Dermis microvascular lymphatic vessel endothelial cell (primary cell): ENCODE results near the gene FIBIN. TPM values are rescaled to one million over a fixed set of nuclear protein-coding genes. Genes with fewer than 3 reads are reported as not detected.

Experiments
- DNase-seq, 2 donors: peaks; one replicate each; pipeline versions ENCODE4 v3.0.0 to v3.0.0-alpha.2; 2010; ENCODE audit warnings: low read depth in 2 of 2
- total RNA-seq: library from RNA; depleted of rRNA; stranded (reverse); fragments of >200 nt; gene quantifications from 2 replicates; pipeline ENCODE4 v1.2.1, GENCODE V29; 2014

The FIBIN gene
- total RNA-seq, 1 donor from 2014 or later, result not detected

DNA sequence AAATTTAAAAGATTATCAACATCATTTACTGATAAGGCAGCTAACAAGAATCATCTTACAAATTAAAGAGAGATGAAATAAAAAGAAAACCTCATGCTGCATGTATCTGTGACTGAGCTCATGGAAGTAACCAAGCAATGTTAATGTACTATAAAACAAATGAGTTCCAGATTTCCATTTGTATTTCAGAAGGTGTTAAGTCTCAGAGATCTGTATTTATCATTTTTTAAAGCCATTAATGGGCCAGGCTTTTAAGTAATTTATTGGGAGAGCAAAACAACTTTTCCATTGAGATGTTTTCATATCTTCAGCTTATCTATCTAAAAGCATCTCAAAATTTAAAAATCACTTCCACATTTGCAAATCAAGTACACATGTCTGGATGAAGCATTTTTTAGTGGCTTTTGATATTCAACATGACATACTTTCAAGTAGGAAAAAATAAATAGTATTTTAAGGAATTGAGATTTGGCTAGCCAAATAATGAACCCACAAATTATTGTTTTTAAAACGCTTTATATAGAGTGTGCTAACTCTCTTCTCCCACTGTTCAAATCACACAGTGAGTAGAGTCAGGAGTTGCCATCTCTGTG, 28.8 kb downstream of the FIBIN start:
- no peak for DNase-seq

DNA sequence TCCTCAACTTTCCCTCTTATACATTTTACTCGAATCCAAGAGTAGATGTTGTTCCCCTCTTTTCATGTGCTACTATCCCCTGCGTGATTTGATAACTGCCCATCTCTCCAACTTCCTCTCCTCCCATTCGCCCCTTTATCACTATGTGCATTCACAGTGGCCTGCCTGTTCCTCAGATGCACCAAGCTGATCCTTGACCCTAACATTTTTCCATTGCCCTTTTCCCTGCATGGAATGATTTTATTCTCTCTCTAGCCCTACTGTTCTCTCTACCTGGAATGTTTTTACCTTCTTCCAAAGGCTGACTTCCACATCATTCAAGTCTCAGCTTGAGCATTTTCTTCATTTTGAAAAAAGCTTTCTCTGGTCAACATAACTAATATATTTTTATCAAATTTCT, 31.0 kb downstream of the FIBIN start:
- DNase-seq, result no peak

DNA sequence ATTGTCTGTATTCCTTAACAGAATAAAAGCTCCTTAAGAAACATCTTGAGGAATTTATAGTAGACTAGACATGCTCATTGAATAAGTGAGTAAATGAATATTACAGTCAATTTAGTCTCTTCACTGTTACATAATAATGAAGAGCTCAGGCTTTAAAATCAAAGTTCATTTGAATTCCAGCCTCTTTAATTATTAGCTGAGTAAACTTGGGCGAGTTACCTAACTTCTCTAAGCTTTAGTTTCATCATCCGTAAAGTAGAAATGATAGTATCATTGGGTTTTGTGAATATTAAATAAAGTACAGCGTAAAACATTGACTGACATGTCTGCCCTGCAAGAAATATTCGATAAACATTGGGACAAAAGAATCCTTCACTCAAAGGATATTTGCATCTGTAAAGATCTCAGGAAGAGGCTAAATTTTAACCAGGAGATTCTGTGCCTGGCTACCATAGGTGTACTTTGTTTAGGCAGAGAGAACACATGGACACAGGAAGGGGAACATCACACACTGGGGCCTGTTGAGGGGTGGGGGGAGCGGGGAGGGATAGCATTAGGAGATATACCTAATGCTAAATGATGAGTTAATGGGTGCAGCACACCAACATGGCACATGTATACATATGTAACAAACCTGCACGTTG, 31.5 kb downstream of the FIBIN start:
- DNase-seq, result no peak

DNA sequence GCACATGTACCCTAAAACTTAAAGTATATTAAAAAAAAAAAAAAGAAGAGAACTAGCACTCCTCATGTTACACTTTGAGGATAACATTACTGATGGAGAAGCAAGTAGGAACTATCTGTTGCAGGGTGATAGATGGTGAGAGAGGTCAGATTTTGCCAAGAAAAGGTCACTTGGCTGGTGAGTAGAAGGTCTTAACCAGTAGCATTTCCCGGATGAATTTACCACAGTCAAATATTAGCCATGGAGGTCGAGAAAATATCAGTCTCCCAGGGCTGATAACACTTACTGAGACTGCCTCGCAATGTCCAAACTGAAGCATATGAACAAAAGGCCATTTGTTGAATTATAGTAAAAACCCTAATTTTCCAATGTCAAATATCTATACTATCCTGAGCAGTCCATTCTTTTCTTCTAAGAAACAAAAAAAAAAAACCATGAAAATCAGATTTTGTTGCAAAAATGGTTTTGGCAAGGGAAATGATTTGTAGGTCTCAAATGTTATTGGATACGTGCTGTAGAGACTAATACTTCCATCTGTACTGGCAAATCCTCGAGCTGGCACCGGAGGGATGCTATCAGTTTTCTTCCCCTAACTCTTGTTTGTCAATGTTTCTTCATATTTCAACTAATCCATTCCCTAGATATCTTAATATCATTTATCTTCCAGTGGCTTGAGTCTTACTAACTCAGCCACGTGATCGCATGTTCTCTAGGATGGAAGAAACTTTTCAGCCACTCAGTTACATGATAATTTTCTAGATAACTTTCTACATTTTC, 32.2 kb downstream of the FIBIN start:
- DNase-seq, result no peak

DNA sequence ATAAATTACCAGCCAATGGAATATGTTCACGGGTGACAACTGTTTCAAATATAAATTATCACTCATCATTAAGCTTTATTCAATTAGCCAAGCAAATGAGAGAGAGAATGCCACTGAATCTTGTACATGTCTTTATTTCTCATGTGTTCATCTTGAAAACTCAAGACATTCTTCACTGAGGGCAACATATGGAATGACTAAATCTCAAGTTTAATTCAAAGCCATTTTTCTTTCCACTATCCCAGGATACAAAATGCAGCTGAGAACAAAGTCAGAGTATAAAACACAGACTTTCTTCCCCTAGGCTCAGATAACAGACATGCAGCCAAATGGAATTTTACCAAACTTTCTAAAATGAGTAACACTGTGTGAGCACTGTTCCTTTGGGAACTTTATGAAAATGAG, 34.7 kb downstream of the FIBIN start:
- no peak for DNase-seq

DNA sequence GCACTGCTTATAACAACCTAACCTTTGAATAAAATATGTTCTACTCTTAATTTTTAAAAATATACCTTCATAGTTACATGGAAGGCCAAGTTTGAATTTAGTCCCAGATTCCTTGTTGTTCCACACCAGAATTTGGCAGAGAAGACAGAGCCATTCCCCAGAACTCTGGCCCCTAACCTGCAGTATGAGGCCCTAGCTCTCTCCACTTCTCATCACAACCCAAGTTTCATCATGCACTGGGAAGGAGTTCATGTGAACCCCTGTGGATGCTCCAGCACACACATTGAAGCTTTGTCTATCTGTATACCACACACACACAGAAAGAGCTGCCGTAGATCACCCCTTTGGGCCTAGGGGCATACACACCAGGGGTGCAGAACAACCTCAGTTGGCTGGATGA, 36.1 kb downstream of the FIBIN start:
- no peak for DNase-seq

DNA sequence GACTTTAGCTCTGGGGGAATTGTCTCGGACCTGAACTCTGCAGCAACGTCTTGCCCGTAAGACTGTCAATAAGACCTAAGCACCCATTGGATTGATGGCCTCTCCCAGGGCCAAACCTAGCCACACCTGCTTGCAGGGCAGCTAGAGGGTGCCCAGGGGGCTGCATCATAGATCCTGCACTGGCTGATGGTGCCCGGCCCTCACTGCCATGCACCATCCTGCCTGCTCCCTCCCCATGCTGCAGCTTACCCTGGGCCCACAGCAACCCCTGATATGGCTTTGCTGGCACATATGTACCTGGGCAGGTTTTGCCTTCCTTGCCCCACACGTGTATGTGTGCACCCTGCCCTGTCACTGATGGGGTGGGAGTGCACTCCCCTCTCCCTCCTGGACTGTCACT, 37.8 kb downstream of the FIBIN start:
- no peak for DNase-seq

DNA sequence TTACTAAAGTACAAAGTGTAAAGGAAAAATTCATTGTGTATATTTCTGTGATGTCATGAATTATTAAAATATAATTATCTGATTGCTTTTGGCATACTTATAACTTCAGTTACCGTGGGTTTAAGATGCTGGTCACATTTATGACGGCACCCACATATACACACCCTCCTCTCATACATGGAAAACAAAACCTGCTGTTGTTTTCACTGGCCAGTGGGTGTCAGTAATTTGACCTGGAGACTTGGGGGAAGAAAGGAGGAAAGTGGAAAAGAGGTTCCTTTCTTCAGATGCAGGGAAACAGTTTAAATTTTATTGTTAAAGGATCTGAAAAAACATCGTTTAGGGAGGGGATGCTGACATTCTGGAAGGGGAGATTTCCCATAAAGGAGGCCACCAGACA, 46.0 kb downstream of the FIBIN start:
- DNase-seq, result no peak

DNA sequence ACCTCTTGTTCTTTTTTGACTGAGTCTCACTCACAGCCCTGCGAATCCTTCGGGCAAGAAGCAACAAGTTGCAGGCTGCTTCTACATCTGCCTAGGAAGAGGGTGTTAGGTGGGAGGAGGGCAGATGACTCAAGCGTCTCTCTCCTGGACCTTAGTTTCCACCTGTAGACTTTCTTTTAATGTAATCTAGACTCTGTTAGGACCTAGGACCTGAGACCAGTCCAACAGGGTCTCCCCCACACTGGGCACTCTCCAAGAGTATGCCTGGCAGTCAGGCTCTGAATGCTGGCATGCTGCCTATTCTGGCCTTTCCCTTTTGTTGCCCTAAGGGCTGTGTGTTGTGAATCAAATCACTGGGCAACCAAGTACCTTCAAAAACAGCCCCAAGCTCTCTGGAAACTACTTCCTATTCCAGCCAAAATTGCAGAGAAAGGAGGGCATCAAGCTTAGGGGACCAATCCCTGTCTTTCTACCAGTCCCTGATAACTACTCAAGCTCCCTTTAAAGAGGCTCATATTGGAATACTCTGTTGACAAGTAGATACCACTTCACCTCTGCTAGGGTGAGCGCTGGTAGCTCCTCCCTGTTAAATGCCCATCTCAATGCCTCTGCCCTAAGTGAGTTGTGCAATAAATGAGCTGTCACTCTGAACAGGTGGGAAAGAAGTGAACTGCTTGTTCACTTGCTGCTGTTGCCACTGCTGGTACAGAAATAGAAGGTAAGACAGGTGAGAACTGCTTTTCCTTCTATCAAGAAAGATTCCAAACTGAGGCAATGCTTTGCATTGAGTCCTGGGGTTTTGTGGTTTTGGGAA, 46.6 kb downstream of the FIBIN start, which contains the start of gene BBOX1:
BBOX1 (plus strand) TSS at position 514 of the 814 bp plus-strand sequence. CDS start 14,616 bp downstream, outside the sequence.
- DNase-seq, result no peak

DNA sequence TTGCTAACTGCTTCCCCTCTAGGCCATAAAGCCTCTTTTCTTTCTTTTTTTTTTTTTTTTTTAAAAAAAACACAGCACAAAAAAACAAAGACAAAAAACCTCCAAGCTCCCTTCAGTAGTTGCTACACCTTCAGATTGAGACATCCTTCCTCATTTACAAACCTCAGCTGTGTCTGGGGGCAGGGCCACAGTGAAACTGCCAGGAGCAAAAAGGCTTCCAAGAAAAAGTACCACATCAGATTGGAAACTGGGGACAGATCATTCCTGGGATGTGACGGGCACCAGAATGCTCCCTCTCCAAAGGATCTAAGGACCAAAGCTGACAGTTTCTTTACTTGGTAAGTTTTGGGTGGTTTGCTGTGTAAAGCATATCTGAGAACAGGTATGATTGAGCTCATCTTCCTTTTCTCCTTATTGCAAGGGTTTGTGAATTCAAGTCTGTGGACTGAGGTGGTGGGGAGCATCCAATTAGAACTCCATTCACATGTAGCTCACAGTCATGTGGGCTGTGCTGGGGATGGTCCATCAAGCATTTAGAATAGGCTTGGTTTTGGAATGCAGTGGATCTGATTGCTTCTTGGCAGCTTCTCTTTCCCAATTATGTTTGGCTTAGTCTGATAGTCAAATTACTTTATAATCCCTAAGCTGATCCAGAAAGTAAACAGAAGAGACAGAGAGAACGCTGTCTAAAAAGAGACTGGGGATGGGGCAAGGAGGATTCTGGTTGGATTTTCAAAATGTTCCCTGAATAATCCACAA, 47.4 kb downstream of the FIBIN start:
- no peak for DNase-seq

Other genes with a start within 250 kb of the FIBIN start
- gene BBOX1, start 46.7 kb downstream of the FIBIN start, total RNA-seq, result not detected in 2 replicates